ENCODE data around the gene WDR70.

Gene WDR70

GRCh38 chr5:37769840-37770239 lies 390.7 kb downstream of the WDR70 start:
- no peak for TF ChIP-seq CTCF (IDR thresholded peaks at IDR 0.05; ENCODE audit: extremely low read depth, missing control alignments)
- no peak for DNase-seq (ENCODE audit: low spot score)

- no peak for TF ChIP-seq CTCF (IDR thresholded peaks at IDR 0.05; ENCODE audit: extremely low read depth, missing control alignments)
- no peak for DNase-seq (ENCODE audit: low spot score)
These were observed 391.7 kb downstream of the WDR70 start for GRCh38 chr5:37770786-37771185.

- TF ChIP-seq CTCF (IDR thresholded peaks at IDR 0.05; ENCODE audit: extremely low read depth, missing control alignments) = no peak
- DNase-seq (ENCODE audit: low spot score) = no peak
These were observed 392.1 kb downstream of the WDR70 start for GRCh38 chr5:37771203-37771611.

- DNase-seq (ENCODE audit: low spot score) = no peak
- no peak for TF ChIP-seq CTCF (IDR thresholded peaks at IDR 0.05; ENCODE audit: extremely low read depth, missing control alignments)
These were observed 392.6 kb downstream of the WDR70 start for GRCh38 chr5:37771731-37772130.

GRCh38 chr5:37772255-37772654 lies 393.1 kb downstream of the WDR70 start:
- DNase-seq (ENCODE audit: low spot score) = no peak
- TF ChIP-seq CTCF (IDR thresholded peaks at IDR 0.05; ENCODE audit: extremely low read depth, missing control alignments) = no peak

- no peak for DNase-seq (ENCODE audit: low spot score)
- TF ChIP-seq CTCF (IDR thresholded peaks at IDR 0.05; ENCODE audit: extremely low read depth, missing control alignments) = no peak
These were observed 394.7 kb downstream of the WDR70 start for GRCh38 chr5:37773809-37774208.

GRCh38 chr5:37774912-37775483 lies 395.9 kb downstream of the WDR70 start:
- DNase-seq (ENCODE audit: low spot score) = no peak
- peak; percentile 12 for TF ChIP-seq CTCF (IDR thresholded peaks at IDR 0.05; ENCODE audit: extremely low read depth, missing control alignments)
